NCI-H446 treated with DMSO at 0.1 percent for 48 hours (cell line): ENCODE data around the gene DHDDS.
"Not testable (repeated sequence)": the region's sequence is repeated elsewhere in the genome, so short reads cannot be mapped to it uniquely, and the experiment has no call there.

Experiments
- DNase-seq: peaks from one replicate; lab custom pipeline; 2025; lab: John Stamatoyannopoulos, UW

The DHDDS gene

DNA sequence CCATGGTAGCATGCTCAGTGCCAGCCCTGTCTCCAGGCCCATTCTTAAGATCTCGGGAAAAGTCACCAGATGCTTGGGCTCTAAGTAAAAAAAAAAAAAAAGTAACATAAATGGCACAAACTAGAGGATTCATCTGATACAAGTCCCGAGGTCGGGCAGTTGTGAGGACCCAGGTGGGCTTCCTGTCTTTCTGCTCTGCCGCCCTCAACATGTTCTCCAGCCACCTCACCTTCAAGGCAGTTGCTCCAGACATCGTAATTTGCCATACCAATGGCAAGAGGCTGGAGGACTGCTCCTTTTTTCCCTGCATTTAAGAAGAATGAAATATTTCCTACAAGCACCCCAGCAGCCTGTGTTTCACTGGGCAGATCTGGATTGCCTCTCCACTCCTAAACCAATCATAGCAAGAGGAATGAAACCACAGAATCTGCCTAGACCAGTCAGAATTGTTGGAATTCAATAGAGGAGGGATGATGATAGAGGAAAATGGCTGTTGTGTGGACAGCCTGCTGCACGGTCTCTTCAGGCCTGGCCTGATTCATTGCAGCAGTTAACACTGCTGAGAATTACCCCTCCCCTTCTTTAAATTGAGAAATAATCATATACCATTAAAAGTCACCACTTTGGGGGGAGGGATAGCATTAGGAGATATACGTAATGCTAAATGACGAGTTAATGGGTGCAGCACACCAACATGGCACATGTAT lies 45.5 kb downstream of the DHDDS start:
- DNase-seq = no peak

DNA sequence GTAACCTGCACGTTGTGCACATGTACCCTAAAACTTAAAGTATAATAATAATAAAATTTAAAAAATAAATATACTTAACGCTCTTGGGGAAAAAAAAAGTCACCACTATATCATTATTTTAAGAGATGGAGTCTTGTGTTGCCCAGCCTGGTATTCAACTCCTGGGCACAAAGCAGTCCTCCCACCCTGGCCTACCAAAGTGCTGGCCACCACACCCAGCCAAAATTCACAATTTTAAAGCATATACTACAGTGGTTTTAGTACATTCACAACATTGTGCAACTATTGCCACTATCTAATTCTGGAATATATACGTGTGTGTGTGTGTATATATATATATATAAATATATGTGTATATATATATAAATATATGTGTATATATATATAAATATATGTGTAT lies 46.0 kb downstream of the DHDDS start:
- no peak for DNase-seq

DNA sequence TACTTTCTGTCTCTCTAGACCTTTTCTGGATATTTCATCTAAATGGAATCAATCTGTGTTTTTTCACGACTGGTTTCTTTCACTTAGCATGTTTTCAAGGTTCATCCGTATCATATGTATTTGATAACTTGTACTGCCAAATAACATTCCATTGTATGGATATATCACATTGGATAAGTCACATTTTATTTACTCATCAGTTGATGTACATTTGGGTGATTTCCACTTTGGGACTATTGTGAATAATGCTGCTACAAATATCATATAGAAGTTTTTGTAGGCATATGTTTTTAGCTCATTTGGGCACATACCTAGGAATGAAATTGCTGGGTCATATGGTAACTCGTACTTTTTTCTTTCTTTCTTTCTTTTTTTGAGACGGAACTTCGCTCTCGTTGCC lies 46.9 kb downstream of the DHDDS start:
- no peak for DNase-seq

DNA sequence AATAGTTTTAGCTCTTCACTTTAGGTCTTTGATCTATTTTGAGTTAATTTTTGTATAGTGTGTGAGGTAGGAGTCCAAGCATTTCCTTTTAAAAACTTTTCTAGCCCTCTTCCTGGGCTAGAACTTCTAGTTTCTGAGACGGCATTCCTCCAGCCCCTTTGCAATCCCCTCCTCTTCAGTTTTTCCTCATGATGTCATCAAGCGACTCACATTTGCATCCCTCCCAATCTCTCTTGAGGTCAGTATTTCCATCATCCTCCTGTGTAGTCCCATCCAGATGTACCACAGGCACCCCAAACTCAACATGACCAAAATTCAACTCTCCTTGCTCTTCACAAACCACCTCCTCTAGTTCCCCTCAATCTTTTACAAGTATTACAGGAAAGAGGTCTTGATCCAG lies 50.8 kb downstream of the DHDDS start:
- DNase-seq = no peak

DNA sequence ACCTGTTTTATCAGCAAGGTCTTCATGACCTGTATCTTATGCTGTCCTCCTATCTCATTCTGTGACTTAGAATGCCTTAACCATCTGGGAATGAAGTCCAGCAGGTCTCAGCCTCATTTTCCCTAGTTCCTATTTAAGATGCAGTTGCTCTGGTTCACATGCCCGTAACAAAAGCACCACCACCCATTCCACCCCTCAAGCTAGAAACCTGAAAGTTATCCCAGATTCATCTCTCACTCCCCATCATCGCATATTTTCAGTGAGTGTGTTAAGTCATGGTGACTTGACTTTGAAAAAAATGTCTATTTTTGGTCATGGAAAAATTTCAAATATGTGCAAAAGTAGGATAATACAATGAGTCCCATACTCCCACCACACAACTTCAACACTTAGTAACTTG lies 51.9 kb downstream of the DHDDS start:
- no peak for DNase-seq

DNA sequence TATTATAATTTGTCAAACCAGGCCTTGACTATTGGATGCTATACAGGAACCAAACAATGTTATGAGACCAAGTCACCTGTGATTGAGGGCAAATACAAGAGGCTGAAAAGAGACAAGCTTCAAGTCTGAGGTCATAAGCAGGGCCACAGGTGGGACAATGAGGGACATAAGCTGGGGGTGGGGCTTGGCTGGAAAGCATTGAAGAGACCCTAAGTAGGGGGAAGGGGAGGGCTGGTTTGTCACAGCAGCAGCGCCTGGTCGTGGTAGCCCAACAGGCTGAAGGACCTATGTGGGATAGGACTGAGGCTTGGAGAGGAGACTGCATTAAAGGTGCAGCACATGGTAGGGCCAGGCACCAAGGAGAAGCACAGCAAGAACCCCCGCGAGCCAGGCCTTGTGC lies 58.0 kb downstream of the DHDDS start:
- no peak for DNase-seq

DNA sequence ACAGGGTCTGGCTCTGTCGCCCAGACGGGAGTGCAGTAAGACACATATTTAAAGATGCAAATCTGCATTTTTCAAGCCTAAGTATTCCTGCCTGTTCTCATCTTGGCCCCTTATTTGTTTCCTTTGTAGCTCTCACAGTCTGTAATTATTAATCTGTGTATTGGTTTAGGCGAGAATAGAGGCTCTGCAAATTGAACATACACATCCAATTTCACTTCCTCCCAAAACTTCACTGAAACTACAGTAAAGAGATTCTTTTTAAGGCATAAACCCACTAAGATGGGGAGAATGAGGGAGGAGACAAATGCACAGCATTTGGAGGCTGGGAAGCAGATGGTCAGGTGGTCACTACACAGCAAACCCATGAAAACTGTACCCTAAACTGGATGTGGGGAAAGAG lies 61.1 kb downstream of the DHDDS start:
- no peak for DNase-seq

DNA sequence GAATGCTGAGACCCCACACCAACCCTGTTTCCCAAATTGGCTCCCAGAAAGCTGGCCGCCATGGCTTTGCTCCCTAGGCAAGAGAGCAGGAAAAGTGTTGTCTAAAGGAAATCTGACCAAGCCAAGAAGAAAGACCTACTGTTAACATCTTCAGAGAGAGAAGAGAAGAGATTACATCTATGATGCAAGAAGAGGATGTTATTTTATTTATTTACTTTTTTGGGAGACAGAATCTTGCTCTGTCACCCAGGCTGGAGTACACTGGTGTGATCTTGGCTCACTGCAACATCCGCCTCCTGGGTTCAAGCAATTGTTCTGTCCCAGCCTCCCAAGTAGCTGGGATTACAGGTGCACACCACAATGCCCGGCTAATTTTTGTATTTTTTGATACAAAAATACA lies 61.8 kb downstream of the DHDDS start:
- DNase-seq = no peak

DNA sequence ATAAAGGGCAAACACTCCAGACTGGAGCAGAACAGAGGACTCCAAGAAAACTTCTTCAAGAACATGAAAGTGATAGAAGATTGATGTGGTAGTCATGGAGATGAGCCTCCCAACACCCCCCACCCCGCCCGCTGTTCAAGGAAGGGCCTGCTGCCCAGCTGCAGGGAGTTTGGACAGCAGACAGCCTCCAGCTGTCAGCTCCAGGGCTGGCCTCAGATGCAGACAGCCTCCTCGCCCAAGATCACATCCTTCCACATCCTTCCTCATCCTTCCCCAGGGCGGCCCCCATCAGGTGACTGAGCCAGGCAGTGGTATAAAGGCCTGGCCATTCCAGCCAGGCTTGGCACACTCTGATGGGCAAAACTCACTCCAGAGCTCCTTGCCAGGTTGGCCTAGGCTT lies 64.7 kb downstream of the DHDDS start:
- DNase-seq = no peak

DNA sequence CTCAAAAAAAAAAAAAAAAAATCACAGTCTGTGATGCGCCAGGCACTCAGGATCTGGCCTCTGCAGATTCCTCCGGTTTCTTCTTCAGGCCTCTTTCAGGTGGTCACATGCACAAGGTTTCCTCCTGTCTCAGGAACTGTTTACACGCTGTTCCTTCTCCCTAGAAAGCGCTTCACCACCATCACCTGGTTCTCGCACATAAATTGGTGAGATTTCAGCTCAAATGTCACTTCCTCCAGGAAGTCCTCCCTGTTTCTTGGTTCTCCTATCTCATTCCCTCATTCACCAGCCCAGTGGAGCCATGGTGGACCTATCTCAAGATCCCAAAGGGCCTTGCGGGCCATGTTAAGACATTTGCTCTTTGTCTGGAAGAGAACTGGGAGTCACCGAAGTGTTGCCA lies 66.8 kb downstream of the DHDDS start:
- DNase-seq = no peak

DNA sequence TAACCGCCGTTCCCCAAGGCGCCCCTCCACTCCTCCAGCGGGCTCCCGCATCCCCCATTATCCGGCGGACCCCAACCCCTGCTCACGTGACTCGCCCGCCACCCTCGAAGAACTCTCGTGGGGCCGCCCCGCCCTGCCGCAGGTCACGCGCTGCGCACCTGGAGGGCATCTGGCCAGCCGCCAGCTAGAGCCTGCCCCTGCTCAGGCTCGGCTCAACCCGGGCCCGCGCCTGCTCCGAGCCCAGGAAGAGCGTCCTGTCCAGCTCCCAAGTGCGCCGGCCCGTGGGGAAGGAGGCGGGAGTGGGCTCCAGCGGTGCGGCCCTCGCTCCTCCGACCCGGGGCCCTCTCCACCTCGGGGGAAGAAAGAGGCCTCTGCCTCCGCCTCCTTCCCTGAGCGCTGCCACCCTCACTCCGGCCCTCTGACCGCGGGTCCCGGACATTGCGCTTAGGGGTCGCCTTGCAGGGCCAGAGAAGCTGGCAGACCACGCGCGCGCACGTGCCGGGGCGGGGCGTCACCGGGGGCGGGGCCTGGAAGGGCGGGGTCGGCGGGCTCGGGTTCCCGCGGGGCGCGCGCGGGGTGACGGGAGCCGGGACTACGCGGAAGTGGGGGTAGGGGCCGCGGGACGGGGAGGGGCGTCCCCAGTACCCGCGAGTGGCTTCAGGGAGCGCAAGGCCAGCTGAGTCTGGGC lies 68.5 kb downstream of the DHDDS start:
- DNase-seq = peak; percentile 58

DNA sequence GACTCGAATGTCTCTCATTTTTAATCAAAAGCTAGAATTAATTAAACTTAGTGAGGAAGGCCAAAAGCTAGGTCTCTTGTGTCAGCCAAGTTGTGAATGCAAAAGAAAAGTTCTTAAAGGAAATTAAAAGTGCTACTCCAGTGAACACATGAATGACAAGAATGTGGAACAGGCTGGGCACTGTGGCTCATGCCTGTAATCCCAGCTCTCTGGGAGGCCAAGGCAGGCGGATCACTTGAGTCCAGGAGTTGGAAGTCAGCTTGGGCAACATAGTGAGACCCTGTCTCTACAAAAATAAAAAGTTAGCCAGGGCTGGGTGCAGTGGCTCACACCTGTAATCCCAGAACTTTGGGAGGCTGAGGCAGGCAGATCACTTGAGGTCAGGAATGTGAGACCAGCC lies 78.6 kb downstream of the DHDDS start:
- DNase-seq = not testable (repeated sequence)

DNA sequence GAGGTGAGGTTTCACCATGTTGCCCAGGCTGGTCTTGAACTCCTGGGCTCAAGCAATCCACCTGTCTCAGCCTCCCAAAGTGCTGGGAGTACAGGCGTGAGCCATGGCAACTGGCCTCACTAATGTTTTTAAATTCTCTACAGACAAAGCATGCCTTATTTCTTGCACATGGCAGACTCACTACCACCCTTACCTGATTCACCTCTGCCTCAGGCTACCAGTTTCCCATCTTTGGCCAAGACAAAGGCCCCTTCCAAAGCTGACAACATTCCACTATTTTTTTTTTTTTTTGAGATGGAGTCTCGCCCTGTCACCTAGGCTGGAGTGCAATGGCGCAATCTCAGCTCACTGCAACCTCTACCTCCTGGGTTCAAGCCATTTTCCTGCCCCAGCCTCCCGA lies 83.7 kb downstream of the DHDDS start:
- not testable (repeated sequence) for DNase-seq

DNA sequence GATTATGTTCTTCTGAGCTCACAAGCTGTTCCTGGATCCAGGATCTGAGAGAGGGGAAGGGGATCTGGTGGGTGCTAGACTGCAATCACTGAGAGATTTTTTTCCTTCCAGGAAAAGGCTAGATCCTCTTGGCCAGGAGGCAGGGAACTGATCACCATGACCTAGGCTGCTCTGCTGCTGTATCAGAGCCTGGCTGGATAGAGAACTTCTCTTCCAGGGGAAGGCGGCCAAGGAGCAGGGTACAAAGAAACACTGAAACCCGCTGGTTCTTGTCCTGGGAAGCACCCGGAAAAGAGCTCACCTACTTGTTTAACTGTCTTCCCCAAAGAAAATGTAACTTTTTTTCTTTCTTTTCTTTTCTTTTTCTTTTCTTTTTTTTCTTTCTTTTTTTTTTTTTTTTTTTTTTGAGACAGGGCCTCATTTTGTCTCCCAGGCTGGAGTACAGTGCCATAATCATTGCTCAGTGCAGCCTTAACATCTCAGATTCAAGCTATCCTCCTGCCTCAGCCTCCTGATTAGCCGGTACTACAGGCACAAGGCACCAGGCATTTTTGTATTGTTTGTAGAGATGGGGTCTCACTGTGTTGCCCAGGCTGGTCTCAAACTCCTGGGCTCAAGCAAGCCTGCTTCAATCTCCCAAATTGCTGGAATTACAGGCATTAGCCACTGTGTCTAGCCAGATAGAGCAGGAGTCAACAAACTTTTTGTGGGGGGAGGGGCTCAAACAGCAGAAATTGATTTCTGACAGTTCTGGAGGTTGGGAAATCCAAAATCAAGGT lies 85.1 kb downstream of the DHDDS start:
- DNase-seq = no peak

DNA sequence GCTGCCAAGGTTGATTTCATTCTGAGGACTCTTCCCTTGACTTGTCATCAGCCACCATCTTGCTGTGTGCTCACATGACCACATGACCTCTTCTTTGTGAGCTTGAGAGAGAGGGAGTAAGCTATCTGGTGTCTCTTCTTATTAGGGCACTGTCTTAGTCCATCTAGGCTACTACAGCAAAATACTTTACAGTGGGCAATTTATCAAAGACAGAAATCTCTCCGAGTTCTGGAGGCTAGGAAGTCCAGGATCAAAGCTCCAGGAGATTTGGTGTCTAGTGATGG lies 85.6 kb downstream of the DHDDS start:
- no peak for DNase-seq

DNA sequence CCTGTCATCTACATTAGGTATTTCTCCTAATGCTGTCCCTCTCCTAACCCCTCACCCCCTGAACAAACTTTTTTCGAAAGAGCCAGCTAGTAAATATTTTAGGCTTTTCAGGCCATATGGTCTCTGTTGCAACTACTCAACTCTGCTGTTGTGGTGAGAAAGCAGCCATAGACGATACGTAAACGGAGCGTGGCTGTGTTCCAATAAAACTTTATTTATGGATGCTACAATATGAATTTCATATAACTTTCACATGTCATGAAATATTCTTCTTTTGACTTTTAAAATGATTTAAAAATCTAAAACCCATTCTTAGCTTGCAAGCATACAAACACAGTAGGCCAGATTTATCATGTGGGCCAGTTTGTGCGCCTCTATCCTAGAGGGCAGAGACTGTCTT lies 86.2 kb downstream of the DHDDS start:
- no peak for DNase-seq

DNA sequence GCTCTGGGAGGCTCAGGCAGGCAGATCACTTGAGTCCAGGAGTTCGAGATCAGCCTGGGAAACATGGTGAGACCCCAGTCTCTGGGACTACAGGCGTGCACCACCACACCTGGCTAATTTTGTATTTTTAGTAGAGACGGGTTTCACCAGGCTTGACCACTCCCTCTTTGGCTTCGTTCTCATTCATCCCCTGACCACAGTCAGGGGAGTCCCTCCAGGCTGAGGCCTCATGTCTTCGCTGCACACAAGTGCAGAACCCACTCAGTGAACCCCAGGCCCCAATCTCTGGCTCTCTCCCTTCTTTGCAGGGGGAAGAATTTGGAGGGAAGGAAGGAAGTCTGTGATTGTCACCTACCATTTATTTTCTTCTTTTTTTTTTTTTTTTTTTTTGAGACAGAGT lies 88.2 kb downstream of the DHDDS start:
- no peak for DNase-seq
